Neural cell (in vitro differentiated cells): ENCODE data around the gene IDE. TPM values are rescaled to one million over a fixed set of nuclear protein-coding genes. Genes with fewer than 3 reads are reported as not detected.

Experiments used
- H2AFZ ChIP-seq: fragments of 200-600, 300-800 bp; sonication (generic), shearing (Covaris generic); 2 replicates; pipeline ENCODE4 v1.6.0; 2014; ENCODE audit warnings: low read depth, mild to moderate bottlenecking, antibody characterized with exemption, low read length, moderate library complexity
- H3F3A ChIP-seq: fragments of 200-600 bp; shearing (Covaris generic); 2 replicates; pipeline ENCODE4 v1.6.1; 2016; ENCODE audit warnings: mild to moderate bottlenecking, moderate library complexity, mixed read lengths, antibody characterized with exemption, low read length; ENCODE audit not compliant: insufficient read depth, poor library complexity, severe bottlenecking
- H3K27ac ChIP-seq: fragments of 200-600, 300-800 bp; sonication (generic), shearing (Covaris generic); 2 replicates; pipeline ENCODE4 v1.5.1; 2014; ENCODE audit warnings: mild to moderate bottlenecking, low read length, moderate library complexity
- H3K27me3 ChIP-seq: fragments of 300-800, 200-600 bp; sonication (generic), shearing (Covaris generic); 2 replicates; pipeline ENCODE4 v1.6.0; 2014; ENCODE audit warnings: mild to moderate bottlenecking, low read depth, low read length, moderate library complexity; ENCODE audit not compliant: insufficient read depth
- H3K36me3 ChIP-seq: fragments of 300-800, 200-600 bp; sonication (generic), shearing (Covaris generic); 2 replicates; pipeline ENCODE4 v1.5.1; 2014; ENCODE audit warnings: mild to moderate bottlenecking, antibody characterized with exemption, low read length, moderate library complexity; ENCODE audit not compliant: insufficient read depth
- H3K4me2 ChIP-seq: fragments of 300-800, 200-600 bp; sonication (generic), shearing (Covaris generic); 2 replicates; pipeline ENCODE4 v1.6.0; 2014; ENCODE audit warnings: mild to moderate bottlenecking, low read length
- H3K4me3 ChIP-seq: fragments of 300-800, 200-600 bp; sonication (generic), shearing (Covaris generic); 2 replicates; pipeline ENCODE4 v1.5.1; 2014; ENCODE audit warnings: mild to moderate bottlenecking, low read length, moderate library complexity
- H3K79me2 ChIP-seq: fragments of 200-600 bp; shearing (Covaris generic); replicated peaks from 2 replicates; pipeline ENCODE4 v1.6.0; 2014; ENCODE audit warnings: mild to moderate bottlenecking, low read length, moderate library complexity; ENCODE audit not compliant: insufficient read depth
- H3K9ac ChIP-seq: fragments of 300-800, 200-600 bp; sonication (generic), shearing (Covaris generic); 2 replicates; pipeline ENCODE4 v1.6.1; 2016; ENCODE audit warnings: mild to moderate bottlenecking, low read length, mixed read lengths
- H3K9me2 ChIP-seq: fragments of 200-600 bp; shearing (Covaris generic); 2 replicates; pipeline ENCODE4 v1.6.1; 2016; ENCODE audit warnings: mild to moderate bottlenecking, low read length, mixed read lengths; ENCODE audit not compliant: insufficient read depth
- H3K9me3 ChIP-seq: fragments of 200-600, 300-800 bp; sonication (generic), shearing (Covaris generic); 2 replicates; pipeline ENCODE4 v1.6.1; 2016; ENCODE audit warnings: mild to moderate bottlenecking, mixed run types, low read length, moderate library complexity, mixed read lengths
- H4K20me1 ChIP-seq: fragments of 200-600 bp; shearing (Covaris generic); 2 replicates; pipeline ENCODE4 v1.6.1; 2016; ENCODE audit warnings: mild to moderate bottlenecking, mixed run types; ENCODE audit not compliant: insufficient read depth
- EP300 ChIP-seq: fragments of 450-650 bp; conservative IDR thresholded peaks from 2 replicates; pipeline ENCODE4 v1.6.1; 2014; ENCODE audit warnings: antibody characterized with exemption, mild to moderate bottlenecking, moderate library complexity; ENCODE audit not compliant: poor library complexity, severe bottlenecking
- EZH2 ChIP-seq: fragments of 200-600, 300-800 bp; shearing (Covaris generic), sonication (generic); IDR thresholded peaks from 2 replicates; pipeline ENCODE4 v1.6.1; 2014; ENCODE audit warnings: antibody characterized with exemption, low read length, borderline replicate concordance, mild to moderate bottlenecking; ENCODE audit not compliant: insufficient read depth, poor library complexity, severe bottlenecking
- MXI1 ChIP-seq: fragments of 450-650 bp; conservative IDR thresholded peaks from 2 replicates; pipeline ENCODE4 v1.6.1; 2014; ENCODE audit warnings: antibody characterized with exemption, mild to moderate bottlenecking; ENCODE audit not compliant: poor library complexity, severe bottlenecking
- POLR2AphosphoS5 ChIP-seq: IDR thresholded peaks from 2 replicates; pipeline ENCODE4 v1.6.1; 2012
- RAD21 ChIP-seq: fragments of 450-650 bp; conservative IDR thresholded peaks from 2 replicates; pipeline ENCODE4 v1.6.1; 2014; ENCODE audit warnings: antibody characterized with exemption, mild to moderate bottlenecking, moderate library complexity
- SMC3 ChIP-seq: fragments of 450-650 bp; conservative IDR thresholded peaks from 2 replicates; pipeline ENCODE4 v1.6.1; 2014; ENCODE audit warnings: antibody characterized with exemption, mild to moderate bottlenecking, moderate library complexity; ENCODE audit not compliant: poor library complexity
- TAF1 ChIP-seq: IDR thresholded peaks from 2 replicates; pipeline ENCODE4 v1.6.1; 2012; ENCODE audit warnings: low read depth
- polyA plus RNA-seq: library from polyadenylated mRNA; depleted of rRNA; stranded (reverse); fragments of >200 nt; gene quantifications from 2 replicates; pipeline ENCODE4 v1.2.3, GENCODE V29; 2014
- TF ChIP-seq, protein P1 (sequence below): IDR thresholded peaks from 2 replicates; pipeline ENCODE4 v1.6.1; 2012; ENCODE audit warnings: borderline replicate concordance
- TF ChIP-seq, protein P2 (sequence below): fragments of 450-650 bp; IDR thresholded peaks from 2 replicates; pipeline ENCODE4 v1.5.1; 2014; ENCODE audit warnings: antibody characterized with exemption, mild to moderate bottlenecking, moderate library complexity; ENCODE audit not compliant: poor library complexity, severe bottlenecking

The IDE gene
- polyA plus RNA-seq, 1 donor from 2014 or later: 10.4 TPM

DNA sequence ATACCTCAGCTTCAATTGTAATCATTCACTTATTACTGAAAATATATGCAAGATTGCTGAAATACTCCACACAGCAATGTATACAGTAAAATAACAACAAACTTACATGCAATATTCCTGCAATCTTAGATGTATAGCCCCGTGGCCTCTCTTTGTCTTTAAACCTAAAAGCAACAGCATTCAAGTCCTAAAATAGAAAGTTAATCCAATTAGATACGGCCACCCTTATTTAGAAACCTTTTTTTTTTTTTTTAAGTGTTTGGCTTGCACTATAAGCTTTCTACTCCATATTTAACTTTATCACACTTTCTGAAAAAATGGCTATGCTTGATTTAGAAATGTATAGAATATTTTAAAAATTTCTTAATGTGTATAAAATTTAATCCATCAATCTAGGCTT lies 67.6 kb downstream of the IDE start:
- Histone ChIP-seq H3F3A (no peaks in the 10 kb centered on the region), H3K9me3 (no peaks in the 10 kb centered on the region), H3K9ac (no peak overlapping the region), H3K4me2 (no peak overlapping the region), H3K27ac (no peak overlapping the region), H2AFZ (no peak overlapping the region), H3K79me2 (no peaks in the 10 kb centered on the region), H3K9me2 (no peaks in the 10 kb centered on the region), H3K36me3 (no peaks in the 10 kb centered on the region), H3K4me3 (no peak overlapping the region), H3K27me3 (no peaks in the 10 kb centered on the region), H4K20me1 (no peaks in the 10 kb centered on the region)
- TF ChIP-seq, protein P1, sequence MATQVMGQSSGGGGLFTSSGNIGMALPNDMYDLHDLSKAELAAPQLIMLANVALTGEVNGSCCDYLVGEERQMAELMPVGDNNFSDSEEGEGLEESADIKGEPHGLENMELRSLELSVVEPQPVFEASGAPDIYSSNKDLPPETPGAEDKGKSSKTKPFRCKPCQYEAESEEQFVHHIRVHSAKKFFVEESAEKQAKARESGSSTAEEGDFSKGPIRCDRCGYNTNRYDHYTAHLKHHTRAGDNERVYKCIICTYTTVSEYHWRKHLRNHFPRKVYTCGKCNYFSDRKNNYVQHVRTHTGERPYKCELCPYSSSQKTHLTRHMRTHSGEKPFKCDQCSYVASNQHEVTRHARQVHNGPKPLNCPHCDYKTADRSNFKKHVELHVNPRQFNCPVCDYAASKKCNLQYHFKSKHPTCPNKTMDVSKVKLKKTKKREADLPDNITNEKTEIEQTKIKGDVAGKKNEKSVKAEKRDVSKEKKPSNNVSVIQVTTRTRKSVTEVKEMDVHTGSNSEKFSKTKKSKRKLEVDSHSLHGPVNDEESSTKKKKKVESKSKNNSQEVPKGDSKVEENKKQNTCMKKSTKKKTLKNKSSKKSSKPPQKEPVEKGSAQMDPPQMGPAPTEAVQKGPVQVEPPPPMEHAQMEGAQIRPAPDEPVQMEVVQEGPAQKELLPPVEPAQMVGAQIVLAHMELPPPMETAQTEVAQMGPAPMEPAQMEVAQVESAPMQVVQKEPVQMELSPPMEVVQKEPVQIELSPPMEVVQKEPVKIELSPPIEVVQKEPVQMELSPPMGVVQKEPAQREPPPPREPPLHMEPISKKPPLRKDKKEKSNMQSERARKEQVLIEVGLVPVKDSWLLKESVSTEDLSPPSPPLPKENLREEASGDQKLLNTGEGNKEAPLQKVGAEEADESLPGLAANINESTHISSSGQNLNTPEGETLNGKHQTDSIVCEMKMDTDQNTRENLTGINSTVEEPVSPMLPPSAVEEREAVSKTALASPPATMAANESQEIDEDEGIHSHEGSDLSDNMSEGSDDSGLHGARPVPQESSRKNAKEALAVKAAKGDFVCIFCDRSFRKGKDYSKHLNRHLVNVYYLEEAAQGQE: no peak
- TF ChIP-seq TAF1 (no peak), SMC3 (no peak), EP300 (no peak), RAD21 (no peak), POLR2AphosphoS5 (no peak), EZH2 (no peak)
- TF ChIP-seq, protein P2, sequence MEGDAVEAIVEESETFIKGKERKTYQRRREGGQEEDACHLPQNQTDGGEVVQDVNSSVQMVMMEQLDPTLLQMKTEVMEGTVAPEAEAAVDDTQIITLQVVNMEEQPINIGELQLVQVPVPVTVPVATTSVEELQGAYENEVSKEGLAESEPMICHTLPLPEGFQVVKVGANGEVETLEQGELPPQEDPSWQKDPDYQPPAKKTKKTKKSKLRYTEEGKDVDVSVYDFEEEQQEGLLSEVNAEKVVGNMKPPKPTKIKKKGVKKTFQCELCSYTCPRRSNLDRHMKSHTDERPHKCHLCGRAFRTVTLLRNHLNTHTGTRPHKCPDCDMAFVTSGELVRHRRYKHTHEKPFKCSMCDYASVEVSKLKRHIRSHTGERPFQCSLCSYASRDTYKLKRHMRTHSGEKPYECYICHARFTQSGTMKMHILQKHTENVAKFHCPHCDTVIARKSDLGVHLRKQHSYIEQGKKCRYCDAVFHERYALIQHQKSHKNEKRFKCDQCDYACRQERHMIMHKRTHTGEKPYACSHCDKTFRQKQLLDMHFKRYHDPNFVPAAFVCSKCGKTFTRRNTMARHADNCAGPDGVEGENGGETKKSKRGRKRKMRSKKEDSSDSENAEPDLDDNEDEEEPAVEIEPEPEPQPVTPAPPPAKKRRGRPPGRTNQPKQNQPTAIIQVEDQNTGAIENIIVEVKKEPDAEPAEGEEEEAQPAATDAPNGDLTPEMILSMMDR: no peak

DNA sequence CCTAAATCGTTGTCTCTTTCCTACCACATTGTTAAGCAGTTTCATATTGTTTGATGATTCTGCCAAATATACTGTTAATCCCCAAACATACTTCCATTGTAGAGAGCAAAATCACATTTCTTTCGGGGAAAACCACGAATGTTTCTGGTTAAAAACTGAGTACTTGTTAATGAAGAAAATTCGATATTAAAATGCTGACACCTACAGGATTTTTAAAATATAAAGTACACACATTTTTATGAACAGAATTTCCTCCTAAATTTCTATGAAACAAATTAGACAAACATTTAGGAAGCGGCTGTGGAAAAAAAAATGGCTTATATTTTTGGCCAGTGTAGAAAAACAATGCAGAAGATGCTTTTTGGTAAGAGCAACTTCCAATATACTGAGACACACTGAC lies 68.8 kb downstream of the IDE start:
- H3F3A ChIP-seq: no peaks in the 10 kb centered on the region
- no peaks in the 10 kb centered on the region for H4K20me1 ChIP-seq
- H3K27ac ChIP-seq: no peak overlapping the region
- H2AFZ ChIP-seq: no peak overlapping the region
- H3K9me3 ChIP-seq: no peaks in the 10 kb centered on the region
- no peak overlapping the region for H3K4me2 ChIP-seq
- TF ChIP-seq, protein P2: no peak
- TF ChIP-seq EP300: no peak
- no peak for TF ChIP-seq TAF1
- TF ChIP-seq POLR2AphosphoS5: no peak
- no peak for TF ChIP-seq MXI1
- TF ChIP-seq, protein P1: no peak
- TF ChIP-seq SMC3: no peak
- no peak for TF ChIP-seq EZH2
- TF ChIP-seq RAD21: no peak
- H3K4me3 ChIP-seq: no peak overlapping the region
- no peaks in the 10 kb centered on the region for H3K36me3 ChIP-seq
- H3K9ac ChIP-seq: no peak overlapping the region
- H3K27me3 ChIP-seq: no peaks in the 10 kb centered on the region
- no peaks in the 10 kb centered on the region for H3K9me2 ChIP-seq
- no peaks in the 10 kb centered on the region for H3K79me2 ChIP-seq
